AG09309 (cell line): ENCODE measurements around the gene RALY.

Source experiments
- DNase-seq: peaks from one replicate; pipeline ENCODE4 v3.0.0-alpha.2; 2010; ENCODE audit warnings: low read depth
- H3K4me3 ChIP-seq: 2 replicates; pipeline ENCODE4 v1.5.1; 2011; ENCODE audit warnings: mild to moderate bottlenecking, low read depth, low read length, moderate library complexity; ENCODE audit not compliant: control insufficient read depth
- CTCF ChIP-seq: IDR thresholded peaks from 2 replicates; pipeline ENCODE4 v1.5.1; 2011; ENCODE audit warnings: mild to moderate bottlenecking, low read depth, low read length, inconsistent platforms; ENCODE audit not compliant: insufficient read depth, control insufficient read depth; ENCODE audit errors: missing control alignments

RALY gene

GRCh38 chr20:34049389-34049788, 55.7 kb downstream of the RALY start:
- no peak overlapping the region for H3K4me3 ChIP-seq
- TF ChIP-seq CTCF = no peak
- no peak for DNase-seq

- no peak for DNase-seq
- no peak overlapping the region for H3K4me3 ChIP-seq
- TF ChIP-seq CTCF = no peak
Observed at GRCh38 chr20:34049897-34050695, 56.4 kb downstream of the RALY start.

- H3K4me3 ChIP-seq = no peak overlapping the region
- no peak for DNase-seq
- no peak for TF ChIP-seq CTCF
Observed at GRCh38 chr20:34052414-34052813, 58.7 kb downstream of the RALY start.

- H3K4me3 ChIP-seq = no peak overlapping the region
- DNase-seq = no peak
- TF ChIP-seq CTCF = no peak
Observed at GRCh38 chr20:34055290-34055689, 61.6 kb downstream of the RALY start.

GRCh38 chr20:34058831-34059230, 65.1 kb downstream of the RALY start:
- no peak for DNase-seq
- TF ChIP-seq CTCF = no peak

GRCh38 chr20:34060970-34061369, 67.3 kb downstream of the RALY start:
- DNase-seq = no peak
- H3K4me3 ChIP-seq = no peak overlapping the region

More at GRCh38 chr20:34058831-34059230, 65.1 kb downstream of the RALY start:
- no peak overlapping the region for H3K4me3 ChIP-seq

More at GRCh38 chr20:34060970-34061369, 67.3 kb downstream of the RALY start:
- TF ChIP-seq CTCF = no peak
